K562 (cell line): ENCODE data around the gene PIGQ. TPM values are rescaled to one million over a fixed set of nuclear protein-coding genes. Genes with fewer than 3 reads are reported as not detected.

Source experiments
- ETS2 ChIP-seq: IDR thresholded peaks from 2 replicates; pipeline ENCODE4 v1.6.1; 2016; ENCODE audit warnings: borderline replicate concordance, missing genetic modification characterization, mild to moderate bottlenecking, moderate library complexity, missing compliant biosample characterization; ENCODE audit not compliant: poor library complexity, severe bottlenecking
- MIER1 ChIP-seq: fragments of 450-650 bp; IDR thresholded peaks from 2 replicates; pipeline ENCODE4 v1.6.1; 2016; ENCODE audit warnings: antibody characterized with exemption, mild to moderate bottlenecking, low read depth
- POLR2A ChIP-seq: fragments of 450-650 bp; conservative IDR thresholded peaks from 2 replicates; pipeline ENCODE4 v1.6.1; 2016
- SIN3B ChIP-seq: fragments of 450-650 bp; IDR thresholded peaks from 2 replicates; pipeline ENCODE4 v1.6.1; 2017; ENCODE audit warnings: low read depth, mild to moderate bottlenecking, moderate library complexity
- SMAD3 ChIP-seq: fragments of 450-650 bp; formaldehyde crosslinking; conservative IDR thresholded peaks from 2 replicates; pipeline ENCODE4 v1.4.0; 2020; ENCODE audit warnings: mild to moderate bottlenecking
- SRF ChIP-seq, 2 experiments: fragments of 250-450, 450-650 bp in 1 of 2; sonication (Bioruptor Pico) in 1 of 2; sonication (generic) in 1 of 2; formaldehyde crosslinking; IDR thresholded peaks; 2 replicates each; pipeline versions ENCODE4 v1.5.0 to v1.5.1; 2020 to 2022; ENCODE audit warnings: mild to moderate bottlenecking in 1 of 2, missing genetic modification reagents in 1 of 2
- STAG1 ChIP-seq: sonication (generic); formaldehyde crosslinking; IDR thresholded peaks from 2 replicates; pipeline ENCODE4 v1.5.0; 2020; ENCODE audit warnings: missing genetic modification reagents, borderline replicate concordance
- ZFPM2 ChIP-seq: fragments of 250-450 bp; sonication (Bioruptor Pico); IDR thresholded peaks from 2 replicates; pipeline ENCODE4 v1.5.1; 2022; ENCODE audit warnings: mild to moderate bottlenecking
- ZNF165 ChIP-seq: fragments of 250-450 bp; sonication (Bioruptor Pico); IDR thresholded peaks from 2 replicates; pipeline ENCODE4 v1.4.0; 2020; ENCODE audit warnings: borderline replicate concordance
- ZNF184 ChIP-seq: sonication (generic); formaldehyde crosslinking; IDR thresholded peaks from 2 replicates; pipeline ENCODE4 v1.5.0; 2020; ENCODE audit warnings: missing genetic modification reagents
- ZNF57 ChIP-seq: fragments of 450-650 bp; formaldehyde crosslinking; IDR thresholded peaks from 2 replicates; pipeline ENCODE4 v1.4.0; 2020; ENCODE audit warnings: mild to moderate bottlenecking, moderate library complexity
- polyA plus RNA-seq, 8 experiments: library from polyadenylated mRNA; depleted of rRNA in 4 of 8; stranded (reverse) in 5 of 8; unstranded in 3 of 8; fragments of >200 nt; fragmentation: Nextera tagmentation in 2 of 8; fragmentation: Illumina TruSeq in 1 of 8; extraction: Ambion mirVana in 2 of 8; extraction: Trizol in 1 of 8; gene quantifications; 2 replicates each; pipeline versions ENCODE4 v1.2.1 to v1.2.3, GENCODE V29; 2011 to 2014; ENCODE audit warnings: inconsistent platforms in 1 of 8, missing spikeins in 1 of 8
- total RNA-seq, 7 experiments: library from RNA; depleted of rRNA in 6 of 7; stranded (reverse); fragments of >200 nt in 6 of 7; fragmentation: Illumina TruSeq in 2 of 7; extraction: Trizol in 2 of 7; gene quantifications; 2 replicates each; pipeline versions ENCODE4 v1.2.1 to v1.2.3, GENCODE V29; 2011 to 2021; ENCODE audit warnings: low replicate concordance in 1 of 7
- TF ChIP-seq, protein P1 (sequence below): sonication (generic); formaldehyde crosslinking; IDR thresholded peaks from 2 replicates; pipeline ENCODE4 v1.8.0; 2023; ENCODE audit warnings: mild to moderate bottlenecking, missing genetic modification reagents
- TF ChIP-seq, protein P2 (sequence below): fragments of 250-450 bp; sonication (Bioruptor Pico); IDR thresholded peaks from 2 replicates; pipeline ENCODE4 v1.8.0; 2021; ENCODE audit warnings: mild to moderate bottlenecking, moderate library complexity

Gene PIGQ
- total and polyA plus RNA-seq, 9 of the 15 experiments (the other 6 are each of a cell fraction or from before 2014, with no cell fraction given), result 0.20 to 49.6 (median 11.7) TPM

DNA sequence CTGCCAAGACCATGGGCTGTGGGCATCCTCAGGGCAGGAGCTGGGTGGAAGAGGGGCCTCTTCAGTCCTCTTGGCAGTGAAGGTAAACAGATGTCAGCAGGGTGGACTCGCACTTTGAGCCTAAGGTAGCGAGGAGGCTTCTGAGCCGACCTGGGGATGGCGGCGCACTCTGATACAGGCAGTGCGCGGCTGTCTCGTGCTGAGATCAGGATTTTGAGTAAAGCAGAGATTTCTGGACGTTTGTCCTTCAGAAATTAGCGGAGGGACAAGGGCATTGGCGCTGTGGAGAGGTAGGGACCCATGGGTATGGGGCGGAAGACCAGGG is 26.9 kb downstream of the PIGQ start (continued):
- TF ChIP-seq, protein P1, sequence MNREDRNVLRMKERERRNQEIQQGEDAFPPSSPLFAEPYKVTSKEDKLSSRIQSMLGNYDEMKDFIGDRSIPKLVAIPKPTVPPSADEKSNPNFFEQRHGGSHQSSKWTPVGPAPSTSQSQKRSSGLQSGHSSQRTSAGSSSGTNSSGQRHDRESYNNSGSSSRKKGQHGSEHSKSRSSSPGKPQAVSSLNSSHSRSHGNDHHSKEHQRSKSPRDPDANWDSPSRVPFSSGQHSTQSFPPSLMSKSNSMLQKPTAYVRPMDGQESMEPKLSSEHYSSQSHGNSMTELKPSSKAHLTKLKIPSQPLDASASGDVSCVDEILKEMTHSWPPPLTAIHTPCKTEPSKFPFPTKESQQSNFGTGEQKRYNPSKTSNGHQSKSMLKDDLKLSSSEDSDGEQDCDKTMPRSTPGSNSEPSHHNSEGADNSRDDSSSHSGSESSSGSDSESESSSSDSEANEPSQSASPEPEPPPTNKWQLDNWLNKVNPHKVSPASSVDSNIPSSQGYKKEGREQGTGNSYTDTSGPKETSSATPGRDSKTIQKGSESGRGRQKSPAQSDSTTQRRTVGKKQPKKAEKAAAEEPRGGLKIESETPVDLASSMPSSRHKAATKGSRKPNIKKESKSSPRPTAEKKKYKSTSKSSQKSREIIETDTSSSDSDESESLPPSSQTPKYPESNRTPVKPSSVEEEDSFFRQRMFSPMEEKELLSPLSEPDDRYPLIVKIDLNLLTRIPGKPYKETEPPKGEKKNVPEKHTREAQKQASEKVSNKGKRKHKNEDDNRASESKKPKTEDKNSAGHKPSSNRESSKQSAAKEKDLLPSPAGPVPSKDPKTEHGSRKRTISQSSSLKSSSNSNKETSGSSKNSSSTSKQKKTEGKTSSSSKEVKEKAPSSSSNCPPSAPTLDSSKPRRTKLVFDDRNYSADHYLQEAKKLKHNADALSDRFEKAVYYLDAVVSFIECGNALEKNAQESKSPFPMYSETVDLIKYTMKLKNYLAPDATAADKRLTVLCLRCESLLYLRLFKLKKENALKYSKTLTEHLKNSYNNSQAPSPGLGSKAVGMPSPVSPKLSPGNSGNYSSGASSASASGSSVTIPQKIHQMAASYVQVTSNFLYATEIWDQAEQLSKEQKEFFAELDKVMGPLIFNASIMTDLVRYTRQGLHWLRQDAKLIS (CRISPR knock-in tag), result no peak
- TF ChIP-seq, protein P2, sequence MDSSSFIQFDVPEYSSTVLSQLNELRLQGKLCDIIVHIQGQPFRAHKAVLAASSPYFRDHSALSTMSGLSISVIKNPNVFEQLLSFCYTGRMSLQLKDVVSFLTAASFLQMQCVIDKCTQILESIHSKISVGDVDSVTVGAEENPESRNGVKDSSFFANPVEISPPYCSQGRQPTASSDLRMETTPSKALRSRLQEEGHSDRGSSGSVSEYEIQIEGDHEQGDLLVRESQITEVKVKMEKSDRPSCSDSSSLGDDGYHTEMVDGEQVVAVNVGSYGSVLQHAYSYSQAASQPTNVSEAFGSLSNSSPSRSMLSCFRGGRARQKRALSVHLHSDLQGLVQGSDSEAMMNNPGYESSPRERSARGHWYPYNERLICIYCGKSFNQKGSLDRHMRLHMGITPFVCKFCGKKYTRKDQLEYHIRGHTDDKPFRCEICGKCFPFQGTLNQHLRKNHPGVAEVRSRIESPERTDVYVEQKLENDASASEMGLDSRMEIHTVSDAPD (CRISPR knock-in tag), result no peak
- TF ChIP-seq ZNF165 (CRISPR knock-in tag), result no peak
- no peak for TF ChIP-seq ZNF57 (CRISPR knock-in tag)
- TF ChIP-seq ZNF184, result no peak
- TF ChIP-seq ETS2, result no peak
- no peak for TF ChIP-seq SIN3B
- TF ChIP-seq MIER1, result no peak
- TF ChIP-seq SRF (CRISPR knock-in tag; IDR thresholded peaks at IDR 0.05), result no peak
- no peak for TF ChIP-seq ZFPM2 (CRISPR knock-in tag)
- no peak for TF ChIP-seq POLR2A
- TF ChIP-seq SMAD3, result no peak
- no peak for TF ChIP-seq STAG1 (CRISPR knock-in tag)
